ENCODE data around the gene WNT3A. TPM values are rescaled to one million over a fixed set of nuclear protein-coding genes. Genes with fewer than 3 reads are reported as not detected.
"Not testable (repeated sequence)": the region's sequence is repeated elsewhere in the genome, so short reads cannot be mapped to it uniquely, and the experiment has no call there.

The WNT3A gene
- total RNA-seq (under 1 TPM in 1 of 2 donors, not detected in 1; 0.06 TPM), polyA plus RNA-seq (ENCODE audit: insufficient read length in 2 of 2) (not detected)
- long read RNA-seq, donor 1, result 0 reads
- long read RNA-seq, donor 2, result 0 reads
- long read RNA-seq, donor 3, result 0 reads
- long read RNA-seq, donor 4, result 0 reads

DNA sequence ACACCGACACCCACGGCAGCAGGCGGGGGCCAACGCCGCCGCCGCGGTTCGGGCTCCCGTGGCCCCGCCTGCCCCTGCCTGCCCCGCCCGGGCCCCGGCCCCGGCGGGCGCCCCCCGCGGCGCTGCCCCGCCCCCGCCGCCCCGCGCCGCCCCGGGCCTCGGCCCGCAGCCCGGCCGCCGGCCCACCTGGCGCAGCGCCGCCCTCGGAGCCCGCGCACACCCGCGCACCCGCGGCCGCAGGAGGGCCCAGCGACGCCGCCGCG is at the start of gene WNT3A:
TSS of gene WNT3A (plus strand) at position 213 of the 263 bp plus-strand sequence. CDS start 131 bp downstream, outside the sequence.
- H3K4me3 ChIP-seq (ENCODE audit: low read depth, low read length), result no peak within 1 kb of the TSS
- H3K27me3 ChIP-seq (ENCODE audit: control insufficient read depth, insufficient read depth, low read length), result peaks cover 71% of the 10 kb centered on the region
- no peak for DNase-seq (ENCODE audit: low read depth in 4 of 6, low spot score in 6 of 6)
- WGBS (ENCODE audit: insufficient coverage), result 0% methylated on average over 48 of the region's 48 CpGs
- no peaks in the 10 kb centered on the region for H3K36me3 ChIP-seq (ENCODE audit: control insufficient read depth, insufficient read depth, low read length)
- no peak within 1 kb of the TSS for H3K27ac ChIP-seq (ENCODE audit: low read depth, low read length)
- H3K9me3 ChIP-seq (ENCODE audit: control insufficient read depth, insufficient read depth, low read length), result no peaks in the 10 kb centered on the region
- H3K4me1 ChIP-seq (ENCODE audit: control insufficient read depth, insufficient read depth, low read length), result peaks cover 22% of the 10 kb centered on the region

GRCh38 chr1:227958617-227959324 is 48.0 kb upstream of the WNT3A start:
- Histone ChIP-seq H3K4me3 (ENCODE audit: low read depth, low read length) (no peak overlapping the region), H3K9me3 (ENCODE audit: control insufficient read depth, insufficient read depth, low read length) (peaks cover 8% of the 10 kb centered on the region), H3K36me3 (ENCODE audit: control insufficient read depth, insufficient read depth, low read length) (no peaks in the 10 kb centered on the region), H3K27ac (ENCODE audit: low read depth, low read length) (no peak overlapping the region), H3K27me3 (ENCODE audit: control insufficient read depth, insufficient read depth, low read length) (peaks cover 2% of the 10 kb centered on the region), H3K4me1 (ENCODE audit: control insufficient read depth, insufficient read depth, low read length) (peaks cover 3% of the 10 kb centered on the region)
- WGBS (ENCODE audit: insufficient coverage), result 93% methylated on average over 1 of the region's 2 CpGs
- DNase-seq (ENCODE audit: low read depth in 4 of 6, low spot score in 6 of 6), result no peak

DNA sequence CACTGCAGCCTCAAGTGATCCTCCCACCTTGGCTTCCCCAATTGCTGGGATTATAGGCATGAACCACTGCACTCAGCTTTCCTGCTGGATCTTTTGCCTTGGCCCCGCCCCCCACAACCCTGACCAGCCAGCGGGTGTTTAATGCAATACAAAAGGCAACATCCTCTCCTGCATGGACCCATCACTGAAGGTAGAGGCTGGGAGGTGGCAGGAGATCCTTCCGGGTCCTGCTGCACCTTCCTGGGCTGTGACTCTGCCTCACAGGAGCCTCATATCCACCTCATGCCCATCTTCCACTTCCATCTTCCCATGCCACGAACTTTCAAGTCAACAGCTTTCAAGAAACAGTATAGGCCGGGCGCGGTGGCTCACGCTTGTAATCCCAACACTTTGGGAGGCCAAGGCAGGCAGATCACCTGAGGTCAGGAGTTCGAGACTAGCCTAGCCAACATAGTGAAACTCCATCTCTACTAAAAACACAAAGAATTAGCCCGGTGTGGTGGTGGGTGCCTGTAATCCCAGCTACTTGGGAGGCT is 47.4 kb upstream of the WNT3A start:
- H3K27ac ChIP-seq (ENCODE audit: low read depth, low read length), result no peak overlapping the region
- no peaks in the 10 kb centered on the region for H3K27me3 ChIP-seq (ENCODE audit: control insufficient read depth, insufficient read depth, low read length)
- no peak overlapping the region for H3K4me3 ChIP-seq (ENCODE audit: low read depth, low read length)
- no peaks in the 10 kb centered on the region for H3K36me3 ChIP-seq (ENCODE audit: control insufficient read depth, insufficient read depth, low read length)
- no peaks in the 10 kb centered on the region for H3K4me1 ChIP-seq (ENCODE audit: control insufficient read depth, insufficient read depth, low read length)
- H3K9me3 ChIP-seq (ENCODE audit: control insufficient read depth, insufficient read depth, low read length), result peaks cover 8% of the 10 kb centered on the region
- no peak for DNase-seq (ENCODE audit: low read depth in 4 of 6, low spot score in 6 of 6)
- 79% methylated on average over 7 of the region's 10 CpGs for WGBS (ENCODE audit: insufficient coverage)

- Histone ChIP-seq H3K4me3 (ENCODE audit: low read depth, low read length) (no peak overlapping the region), H3K27me3 (ENCODE audit: control insufficient read depth, insufficient read depth, low read length) (no peaks in the 10 kb centered on the region), H3K4me1 (ENCODE audit: control insufficient read depth, insufficient read depth, low read length) (no peaks in the 10 kb centered on the region), H3K9me3 (ENCODE audit: control insufficient read depth, insufficient read depth, low read length) (no peaks in the 10 kb centered on the region), H3K36me3 (ENCODE audit: control insufficient read depth, insufficient read depth, low read length) (no peaks in the 10 kb centered on the region), H3K27ac (ENCODE audit: low read depth, low read length) (no peak overlapping the region)
- DNase-seq (ENCODE audit: low read depth in 4 of 6, low spot score in 6 of 6), result no peak
- WGBS (ENCODE audit: insufficient coverage), result 56% methylated on average over 3 of the region's 4 CpGs
Measured at GRCh38 chr1:227961651-227962466, 44.9 kb upstream of the WNT3A start.

DNA sequence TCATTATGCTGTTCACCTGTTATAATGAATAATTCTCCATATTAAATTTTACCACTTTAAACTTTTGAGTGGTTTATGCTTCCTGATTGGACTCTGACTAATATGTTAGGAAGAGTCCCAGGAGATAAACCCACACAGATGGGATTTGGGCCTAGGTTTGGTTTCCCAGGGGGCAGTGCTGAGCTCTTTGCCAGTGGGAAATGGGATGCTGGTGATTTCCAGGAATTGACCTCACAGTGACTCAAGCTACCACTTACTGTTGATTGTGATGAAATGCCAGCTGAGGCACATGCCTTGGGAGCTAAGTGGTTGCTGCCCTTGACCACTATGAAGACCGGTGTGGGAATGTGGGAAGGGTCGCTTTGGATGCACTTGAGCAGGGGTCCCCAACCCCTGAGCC is 40.1 kb upstream of the WNT3A start:
- no CpG with 5 or more reads among the region's 2 CpGs for WGBS (ENCODE audit: insufficient coverage)
- not testable (repeated sequence) for H3K27ac ChIP-seq (ENCODE audit: low read depth, low read length); H3K9me3 ChIP-seq (ENCODE audit: control insufficient read depth, insufficient read depth, low read length); DNase-seq (ENCODE audit: low read depth in 4 of 6, low spot score in 6 of 6); H3K27me3 ChIP-seq (ENCODE audit: control insufficient read depth, insufficient read depth, low read length); H3K36me3 ChIP-seq (ENCODE audit: control insufficient read depth, insufficient read depth, low read length); H3K4me3 ChIP-seq (ENCODE audit: low read depth, low read length); H3K4me1 ChIP-seq (ENCODE audit: control insufficient read depth, insufficient read depth, low read length)

DNA sequence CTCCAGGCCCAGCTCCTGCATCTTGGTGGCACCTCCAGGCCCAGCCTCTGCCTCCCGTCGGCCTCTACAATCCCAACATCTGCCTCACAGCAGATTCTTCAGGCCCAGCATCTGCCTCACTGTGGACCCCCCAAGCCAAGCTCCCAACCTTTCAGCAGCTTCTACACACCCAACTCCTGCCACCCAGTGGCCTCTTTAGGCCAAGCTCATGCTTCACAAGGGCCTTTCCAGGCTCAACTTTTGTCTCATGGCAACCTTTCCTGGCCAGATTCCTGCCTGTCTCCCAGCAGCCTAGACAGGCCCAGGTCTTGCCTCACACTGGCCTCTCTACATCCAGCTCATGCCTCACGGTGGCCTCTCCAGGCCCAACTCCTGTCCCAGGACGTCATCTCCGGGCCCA is 39.0 kb upstream of the WNT3A start:
- WGBS (ENCODE audit: insufficient coverage), result 93% methylated on average over 3 of the region's 5 CpGs
- not testable (repeated sequence) for H3K4me3 ChIP-seq (ENCODE audit: low read depth, low read length); H3K36me3 ChIP-seq (ENCODE audit: control insufficient read depth, insufficient read depth, low read length); H3K27ac ChIP-seq (ENCODE audit: low read depth, low read length); H3K27me3 ChIP-seq (ENCODE audit: control insufficient read depth, insufficient read depth, low read length); H3K4me1 ChIP-seq (ENCODE audit: control insufficient read depth, insufficient read depth, low read length); H3K9me3 ChIP-seq (ENCODE audit: control insufficient read depth, insufficient read depth, low read length); DNase-seq (ENCODE audit: low read depth in 4 of 6, low spot score in 6 of 6)

DNA sequence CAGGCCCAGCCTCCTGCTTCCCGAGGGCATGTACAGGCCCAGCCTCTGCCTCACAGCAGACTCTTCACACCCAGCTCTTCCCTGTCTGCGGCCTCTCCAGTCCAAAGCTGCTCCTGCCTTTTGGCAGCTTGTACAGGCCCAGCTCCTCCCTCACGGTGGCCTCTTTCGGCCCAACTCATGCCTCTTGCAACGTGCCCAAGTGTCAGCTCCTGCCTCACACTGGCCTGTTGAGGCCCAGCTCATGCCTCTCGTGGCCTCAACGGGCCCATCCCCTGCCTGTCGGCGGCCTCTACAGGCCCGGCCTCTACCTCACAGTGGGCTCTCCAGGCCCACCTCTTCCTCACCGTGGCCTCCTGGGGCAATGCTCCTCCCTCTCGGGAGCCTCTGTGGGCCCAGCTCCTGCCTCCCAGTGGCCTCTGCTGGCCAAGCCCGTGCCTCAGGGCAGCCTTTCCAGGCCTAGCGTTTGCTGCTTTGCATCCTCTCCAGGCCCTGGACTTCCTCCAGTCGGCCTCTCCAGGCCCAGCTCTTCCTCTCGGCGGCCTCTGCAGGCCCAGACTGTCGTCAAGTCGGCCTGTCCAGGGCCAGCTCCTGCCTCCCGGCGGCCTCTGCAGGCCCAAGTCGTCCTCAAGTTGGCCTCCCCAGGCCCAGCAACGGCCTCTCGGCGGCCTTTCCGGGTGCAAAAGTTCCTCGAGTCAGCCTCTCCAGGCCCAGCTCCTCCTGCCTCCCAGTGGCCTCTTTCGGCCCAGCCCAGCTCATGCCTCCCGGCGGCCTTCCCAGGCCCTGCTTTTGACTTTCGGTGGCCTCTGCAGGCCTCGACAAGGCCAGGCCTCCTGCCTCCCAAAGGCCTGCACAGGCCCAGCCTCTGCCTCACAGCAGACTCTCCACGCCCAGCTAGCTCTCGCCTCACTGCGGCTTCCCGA is 36.5 kb upstream of the WNT3A start:
- not testable (repeated sequence) for H3K4me3 ChIP-seq (ENCODE audit: low read depth, low read length); H3K36me3 ChIP-seq (ENCODE audit: control insufficient read depth, insufficient read depth, low read length); H3K9me3 ChIP-seq (ENCODE audit: control insufficient read depth, insufficient read depth, low read length); H3K4me1 ChIP-seq (ENCODE audit: control insufficient read depth, insufficient read depth, low read length); H3K27ac ChIP-seq (ENCODE audit: low read depth, low read length); H3K27me3 ChIP-seq (ENCODE audit: control insufficient read depth, insufficient read depth, low read length); DNase-seq (ENCODE audit: low read depth in 4 of 6, low spot score in 6 of 6)
- 90% methylated on average over 36 of the region's 36 CpGs for WGBS (ENCODE audit: insufficient coverage)

- H3K4me3 ChIP-seq (ENCODE audit: low read depth, low read length); H3K27ac ChIP-seq (ENCODE audit: low read depth, low read length); H3K27me3 ChIP-seq (ENCODE audit: control insufficient read depth, insufficient read depth, low read length); H3K36me3 ChIP-seq (ENCODE audit: control insufficient read depth, insufficient read depth, low read length); DNase-seq (ENCODE audit: low read depth in 4 of 6, low spot score in 6 of 6); H3K4me1 ChIP-seq (ENCODE audit: control insufficient read depth, insufficient read depth, low read length); H3K9me3 ChIP-seq (ENCODE audit: control insufficient read depth, insufficient read depth, low read length): not testable (repeated sequence)
- WGBS (ENCODE audit: insufficient coverage), result 100% methylated on average over 1 of the region's 17 CpGs
Measured at GRCh38 chr1:227971216-227971615, 35.6 kb upstream of the WNT3A start.

DNA sequence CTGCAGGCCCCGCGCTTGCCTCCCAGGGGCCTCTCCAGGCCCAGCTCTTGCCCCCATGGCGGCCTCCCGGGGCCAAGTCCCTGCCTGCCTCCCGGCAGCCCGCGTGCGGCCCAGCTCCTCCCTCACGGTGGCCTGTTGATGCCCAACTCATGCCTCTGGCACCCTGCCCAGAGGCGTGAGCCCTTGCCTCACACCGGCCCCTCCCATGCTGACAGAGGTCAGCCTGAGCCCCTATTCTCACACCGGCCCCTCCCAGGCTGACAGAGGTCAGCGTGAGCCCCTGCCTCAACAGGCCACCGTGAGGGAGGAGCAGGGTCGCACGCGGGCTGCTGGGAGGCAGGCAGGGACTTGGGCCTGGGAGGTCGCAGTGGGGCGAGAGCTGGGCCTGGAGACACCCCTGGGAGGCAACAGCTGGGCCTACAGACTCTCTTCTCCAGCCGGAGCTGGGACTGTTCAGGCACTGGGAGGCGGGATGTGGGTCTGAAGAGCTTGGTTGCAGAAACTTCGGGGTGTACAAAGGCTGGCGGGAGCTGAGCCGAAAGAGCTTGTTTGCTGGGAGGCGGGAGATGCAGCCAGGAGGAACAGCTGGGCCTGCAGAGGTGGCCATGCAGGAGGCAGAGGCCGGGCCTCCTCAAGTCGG is 35.0 kb upstream of the WNT3A start:
- not testable (repeated sequence) for DNase-seq (ENCODE audit: low read depth in 4 of 6, low spot score in 6 of 6); H3K36me3 ChIP-seq (ENCODE audit: control insufficient read depth, insufficient read depth, low read length); H3K9me3 ChIP-seq (ENCODE audit: control insufficient read depth, insufficient read depth, low read length); H3K4me3 ChIP-seq (ENCODE audit: low read depth, low read length); H3K27me3 ChIP-seq (ENCODE audit: control insufficient read depth, insufficient read depth, low read length); H3K27ac ChIP-seq (ENCODE audit: low read depth, low read length); H3K4me1 ChIP-seq (ENCODE audit: control insufficient read depth, insufficient read depth, low read length)
- WGBS (ENCODE audit: insufficient coverage), result 88% methylated on average over 13 of the region's 27 CpGs

Data from spinal cord (tissue), 10 donors.